ENCODE measurements around the gene SPRR2G.
"Not testable (repeated sequence)": the region's sequence is repeated elsewhere in the genome, so short reads cannot be mapped to it uniquely, and the experiment has no call there.

SPRR2G gene

GRCh38 chr1:153150846-153151245, at the start of gene SPRR2G:
Gene SPRR2G, minus strand, starts transcription at chr1:153150890. Its CDS starts 780 bp downstream, at chr1:153150110.
- DNase-seq: no peak

- DNase-seq: no peak
These were observed 44.5 kb upstream of the SPRR2G start for GRCh38 chr1:153195216-153195615.

- no peak for DNase-seq
These were observed 43.8 kb upstream of the SPRR2G start for GRCh38 chr1:153194331-153195050.

DNA sequence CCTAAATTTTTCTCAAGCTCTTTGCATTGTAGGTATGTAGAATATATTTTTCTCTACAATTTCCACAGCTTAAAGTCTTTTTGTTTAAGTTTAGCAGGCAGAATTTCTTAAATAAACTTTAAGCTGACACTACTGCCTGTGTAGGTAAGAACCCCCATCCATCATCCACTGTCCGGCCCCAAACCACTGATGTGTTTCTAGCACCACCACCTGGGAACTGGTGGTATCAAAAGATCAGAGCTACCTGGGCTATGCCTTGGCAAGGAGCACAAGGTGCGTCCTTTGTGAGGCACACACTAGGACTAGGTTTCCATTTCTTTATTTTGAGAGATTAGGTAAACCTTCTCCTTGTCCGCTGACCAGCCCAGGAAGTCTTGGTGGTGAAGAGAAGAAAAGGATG, 42.0 kb upstream of the SPRR2G start:
- DNase-seq: no peak

GRCh38 chr1:153190373-153190772, 39.7 kb upstream of the SPRR2G start:
- no peak for DNase-seq

DNA sequence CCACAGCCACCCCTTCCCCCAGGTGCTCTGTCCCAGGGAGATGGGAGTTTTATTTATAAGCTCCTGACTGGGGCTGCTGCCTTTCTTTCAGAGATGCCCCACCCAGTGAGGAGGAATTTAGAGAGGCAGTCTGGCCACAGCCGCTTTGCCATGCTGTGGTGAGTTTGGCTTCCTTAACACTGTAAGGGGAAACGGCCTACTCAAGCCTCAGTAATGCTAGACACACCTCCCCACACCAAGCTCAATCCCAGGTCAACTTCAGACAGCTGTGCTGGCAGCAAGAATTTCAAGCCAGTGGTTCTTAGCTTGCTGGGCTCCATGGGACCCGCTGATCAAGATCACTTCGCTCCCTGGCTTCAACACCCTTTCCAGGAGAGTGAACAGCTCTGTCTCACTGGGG, 37.6 kb upstream of the SPRR2G start:
- not testable (repeated sequence) for DNase-seq

DNA sequence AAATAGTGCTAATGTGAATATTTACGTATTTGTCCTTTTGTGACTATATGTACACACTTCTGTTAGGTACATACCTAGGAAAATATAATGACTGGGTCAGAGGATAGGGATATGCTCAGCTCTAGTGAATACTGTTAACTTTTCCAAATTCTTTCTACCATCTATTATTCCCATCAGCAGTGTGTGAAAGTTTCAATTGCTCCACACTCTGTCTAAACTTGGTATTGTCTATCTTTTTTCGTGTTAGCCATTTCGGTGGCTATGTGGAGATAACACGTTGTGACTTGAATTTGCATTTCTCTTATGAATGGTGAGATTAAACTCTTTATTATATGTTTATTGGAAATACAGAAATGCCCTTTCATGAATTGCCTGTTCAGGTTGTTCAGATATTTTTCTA, 29.9 kb upstream of the SPRR2G start:
- no peak for DNase-seq

GRCh38 chr1:153178922-153179321, 28.2 kb upstream of the SPRR2G start:
- DNase-seq: no peak

- no peak for DNase-seq
These were observed 23.9 kb upstream of the SPRR2G start for GRCh38 chr1:153174624-153175023.

GRCh38 chr1:153168686-153169085, 18.0 kb upstream of the SPRR2G start:
- no peak for DNase-seq

DNA sequence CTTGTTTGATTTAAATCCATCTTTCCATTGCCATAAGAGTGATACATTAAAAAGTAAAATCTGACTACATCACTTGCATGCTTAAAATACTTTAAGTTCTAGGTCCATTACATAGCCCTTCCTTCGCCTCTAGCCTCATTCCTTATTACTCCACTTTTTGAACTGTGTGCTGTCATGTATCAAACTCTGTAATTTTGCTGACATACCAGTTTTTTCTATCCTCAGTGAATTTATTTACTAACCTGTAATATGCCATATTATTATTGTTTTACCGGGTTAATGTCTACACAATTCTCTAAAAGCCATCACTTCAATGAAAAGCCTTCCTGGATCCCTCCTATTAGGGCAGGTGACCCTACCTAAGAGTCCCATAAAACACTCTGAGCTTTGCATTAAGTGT, 4.9 kb upstream of the SPRR2G start:
- no peak for DNase-seq

GRCh38 chr1:153152481-153152880, 1.8 kb upstream of the SPRR2G start:
- DNase-seq: no peak

DNA sequence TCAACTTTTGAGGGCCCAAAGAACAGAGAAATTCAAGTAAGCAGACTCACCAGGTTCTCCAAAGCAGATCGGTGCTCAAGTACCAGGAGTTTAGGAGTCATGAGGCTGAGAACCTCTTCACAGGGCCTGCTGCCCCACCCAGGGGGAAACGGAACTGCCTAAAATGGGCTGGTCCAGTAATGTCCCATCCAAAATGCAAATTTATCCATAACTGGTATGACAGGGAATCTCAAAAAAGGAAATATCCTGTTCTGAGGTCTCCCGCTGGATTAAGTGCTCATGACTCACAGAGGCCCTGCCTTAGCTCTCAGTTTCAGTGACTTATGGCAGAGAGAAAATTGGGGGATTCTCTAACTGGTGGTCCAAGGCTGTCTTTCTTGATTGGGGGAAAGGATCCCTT, 9.3 kb downstream of the SPRR2G start:
- no peak for DNase-seq

DNA sequence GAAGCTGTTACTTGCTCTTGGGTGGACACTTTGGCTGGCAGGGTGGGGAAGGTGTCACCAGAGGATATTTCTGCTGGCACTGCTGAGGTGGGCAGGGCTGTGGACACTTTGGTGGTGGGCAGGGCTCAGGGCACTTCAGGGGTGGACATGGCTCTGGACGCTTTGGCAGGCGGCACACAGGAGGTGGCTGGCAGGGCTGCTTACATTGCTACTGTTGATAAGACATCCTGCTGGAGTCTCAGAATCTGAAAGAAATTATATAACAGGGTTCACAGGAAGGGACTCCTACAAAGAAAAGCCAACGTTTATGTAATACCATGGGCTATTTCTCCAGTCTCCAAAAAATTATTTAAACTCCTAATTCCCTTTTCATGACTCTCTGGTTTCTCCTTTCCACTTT, 10.2 kb downstream of the SPRR2G start:
- no peak for DNase-seq

DNA sequence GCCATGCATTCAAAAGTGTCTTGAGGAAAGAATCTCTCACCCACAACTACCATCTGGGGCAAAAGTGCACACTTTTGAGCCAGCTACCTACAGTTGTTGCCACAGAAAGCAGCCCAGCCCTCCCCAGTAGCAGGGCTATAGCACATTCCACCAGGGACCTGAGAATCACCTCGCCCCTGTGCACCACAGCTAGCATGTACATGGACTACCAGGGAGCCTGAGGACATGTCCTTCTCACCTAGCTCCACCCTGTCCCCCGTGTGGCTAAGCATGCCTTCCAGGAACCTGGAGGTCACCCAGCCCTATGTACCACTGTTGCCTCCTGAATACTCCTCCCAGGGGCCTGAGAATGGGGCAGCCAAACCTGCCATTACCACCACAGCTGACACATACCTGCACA, 16.9 kb downstream of the SPRR2G start:
- DNase-seq: no peak

DNA sequence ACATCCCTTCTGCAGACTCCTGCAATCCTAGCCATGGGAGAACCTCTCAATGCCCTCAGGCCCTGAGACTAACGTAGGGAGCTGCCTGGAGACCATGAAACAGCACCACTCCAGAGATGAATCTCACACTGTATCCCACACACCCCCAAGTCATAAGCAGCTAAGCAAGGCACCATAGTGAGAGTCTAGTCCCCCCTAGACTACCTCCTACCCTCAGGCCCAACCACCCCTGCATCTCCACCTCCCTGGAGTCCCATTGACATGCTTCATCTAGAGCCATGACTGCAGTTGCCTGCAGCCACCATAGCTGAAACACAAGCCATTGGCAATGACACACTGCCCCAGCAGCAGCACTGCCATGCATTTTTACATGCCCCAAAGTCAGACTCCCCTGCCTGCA, 17.4 kb downstream of the SPRR2G start:
- DNase-seq: no peak

GRCh38 chr1:153128688-153129087, 22.0 kb downstream of the SPRR2G start:
- not testable (repeated sequence) for DNase-seq

GRCh38 chr1:153127296-153127695, 23.4 kb downstream of the SPRR2G start:
- DNase-seq: no peak

GRCh38 chr1:153125536-153125935, 25.2 kb downstream of the SPRR2G start:
- DNase-seq: no peak

DNA sequence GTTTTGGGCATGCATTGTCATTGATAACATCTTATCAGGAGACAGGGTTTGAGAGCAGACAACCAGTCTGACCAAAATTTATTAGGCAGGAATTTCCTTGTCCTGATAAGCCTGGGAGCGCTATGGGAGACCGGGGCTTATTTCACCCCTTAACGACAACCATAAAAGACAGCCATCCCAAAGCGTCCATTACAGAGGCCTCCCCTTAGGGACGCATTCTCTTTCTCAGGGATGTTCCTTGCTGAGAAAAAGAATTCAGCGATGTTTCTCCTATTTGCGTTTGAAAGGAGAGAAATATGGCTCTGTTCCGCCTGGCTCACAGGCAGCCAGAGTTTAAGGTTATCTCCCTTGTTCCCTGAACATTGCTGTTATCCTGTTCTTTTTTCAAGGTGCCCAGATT, 26.9 kb downstream of the SPRR2G start:
- DNase-seq: not testable (repeated sequence)

DNA sequence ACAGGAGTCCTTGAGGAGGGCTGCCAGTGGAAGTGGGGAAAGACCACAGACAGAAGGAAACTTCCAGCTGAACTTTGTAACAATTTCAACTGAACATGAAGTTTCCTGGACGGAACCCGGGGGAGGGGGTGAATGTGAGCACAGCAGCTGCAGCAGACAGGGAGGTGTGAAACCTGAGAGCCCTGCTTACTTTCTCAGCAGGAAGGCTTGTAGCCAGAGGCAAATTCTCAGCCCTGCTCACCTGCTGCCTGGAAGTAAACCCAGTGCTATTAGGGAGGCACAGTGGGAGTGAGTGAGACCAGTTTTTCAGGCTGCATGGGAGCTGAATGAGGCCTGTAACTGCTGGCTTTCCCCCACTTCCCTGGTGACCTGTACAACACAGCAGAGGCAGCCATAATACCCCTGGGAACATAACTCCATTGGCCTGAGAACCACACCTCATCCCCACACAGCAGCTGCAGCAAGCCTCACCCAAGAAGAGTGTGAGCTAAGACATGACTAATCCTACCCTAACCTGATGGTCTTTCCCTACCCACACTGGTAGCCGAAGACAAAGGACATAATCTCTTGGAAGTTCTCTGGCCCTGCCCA, 27.8 kb downstream of the SPRR2G start:
- DNase-seq: no peak

DNA sequence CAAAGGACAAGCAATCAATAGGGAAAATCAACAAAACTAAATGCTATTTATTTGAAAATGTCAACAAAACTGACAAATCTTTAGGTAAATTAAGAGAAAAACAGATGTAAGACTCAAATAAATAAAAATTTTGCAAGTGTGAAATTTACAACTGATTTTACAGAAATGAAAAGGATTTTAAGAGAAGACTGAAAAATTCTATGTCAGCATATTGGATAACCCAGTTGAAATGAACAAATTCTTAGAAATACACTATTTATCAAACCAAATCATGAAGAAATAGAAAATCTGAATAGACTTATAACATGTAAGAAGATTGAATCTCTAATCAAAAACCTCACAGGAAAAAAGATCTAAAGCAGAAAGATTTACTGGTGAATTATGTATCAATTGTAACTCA, 29.7 kb downstream of the SPRR2G start:
- DNase-seq: no peak

GRCh38 chr1:153119491-153119971, 31.2 kb downstream of the SPRR2G start:
- no peak for DNase-seq

DNA sequence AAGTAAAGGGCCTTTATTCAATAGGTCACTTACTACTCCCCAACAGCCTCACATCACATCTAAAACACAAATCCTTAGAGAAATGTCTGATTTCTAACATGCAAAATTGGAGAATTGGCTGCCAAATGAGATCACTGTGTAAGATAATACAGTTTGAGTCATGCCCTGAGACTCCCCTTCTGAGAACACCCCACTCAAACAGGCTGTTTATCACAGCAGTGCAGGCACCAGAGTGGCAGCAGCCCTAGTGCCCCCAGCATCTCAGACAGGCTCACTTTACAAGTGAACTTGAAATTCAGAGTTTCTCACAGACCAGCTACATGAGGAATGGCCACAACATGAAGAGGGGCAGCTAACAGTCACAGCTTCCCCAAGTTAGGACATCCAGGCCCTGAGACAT, 35.4 kb downstream of the SPRR2G start:
- not testable (repeated sequence) for DNase-seq

DNA sequence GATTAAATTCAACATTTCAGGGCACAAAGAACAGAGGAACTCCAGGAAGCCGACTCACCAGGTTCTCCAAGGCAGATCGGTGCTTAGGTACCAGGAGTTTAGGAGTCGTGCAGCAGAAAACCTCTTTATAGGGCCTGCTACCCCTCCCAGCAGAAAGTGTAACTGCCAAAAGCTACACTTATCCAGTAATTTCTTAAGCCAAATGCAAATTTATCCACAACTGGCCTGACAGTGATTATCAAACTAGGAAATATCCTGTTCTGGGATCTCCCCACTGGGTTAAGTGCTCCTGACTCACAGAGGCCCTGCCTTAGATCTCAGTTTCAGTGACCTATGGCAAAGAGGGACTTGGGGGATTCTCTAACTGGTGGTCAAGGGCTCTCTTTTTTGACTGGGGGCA, 37.3 kb downstream of the SPRR2G start, which contains the start of gene SPRR2F:
TSS of gene SPRR2F (minus strand) at position 101 of the 400 bp plus-strand sequence. CDS start 783 bp downstream, outside the sequence.
- DNase-seq: no peak
